Esophagus muscularis mucosa (tissue), 3 donors: ENCODE data around the gene LMLN.

ENCODE experiments used
- CTCF ChIP-seq, 3 experiments: fragments of 200-600 bp in 2 of 3; fragments of 450-650 bp in 1 of 3; sonication (generic) in 2 of 3; IDR thresholded peaks; one replicate each; pipeline ENCODE4 v1.5.1; 2017 to 2019; ENCODE audit warnings: antibody characterized with exemption in 3 of 3, mild to moderate bottlenecking in 2 of 3, moderate library complexity in 1 of 3
- POLR2A ChIP-seq: fragments of 450-650 bp; IDR thresholded peaks from one replicate; pipeline ENCODE4 v1.6.1; 2017; ENCODE audit warnings: antibody characterized with exemption, moderate library complexity, mild to moderate bottlenecking, low read depth
- POLR2AphosphoS5 ChIP-seq, 2 donors: sonication (generic); formaldehyde crosslinking; IDR thresholded peaks; one replicate each; pipeline ENCODE4 v1.6.1; 2017; ENCODE audit warnings: antibody characterized with exemption in 2 of 2

- no peak for TF ChIP-seq POLR2A
- TF ChIP-seq CTCF (IDR thresholded peaks at IDR 0.05): no peak
- TF ChIP-seq POLR2AphosphoS5 (IDR thresholded peaks at IDR 0.05): no peak
Measured at GRCh38 chr3:197996855-197997254, 36.8 kb downstream of the LMLN start.
